Measurements from ENCODE around the gene CYB5A. TPM values are rescaled to one million over a fixed set of nuclear protein-coding genes. Genes with fewer than 3 reads are reported as not detected.

CYB5A gene
- total and polyA plus RNA-seq, 9 of the 15 experiments (the other 6 are each of a cell fraction or from before 2014, with no cell fraction given), result 11.9 to 22.6 (median 14.1) TPM

DNA sequence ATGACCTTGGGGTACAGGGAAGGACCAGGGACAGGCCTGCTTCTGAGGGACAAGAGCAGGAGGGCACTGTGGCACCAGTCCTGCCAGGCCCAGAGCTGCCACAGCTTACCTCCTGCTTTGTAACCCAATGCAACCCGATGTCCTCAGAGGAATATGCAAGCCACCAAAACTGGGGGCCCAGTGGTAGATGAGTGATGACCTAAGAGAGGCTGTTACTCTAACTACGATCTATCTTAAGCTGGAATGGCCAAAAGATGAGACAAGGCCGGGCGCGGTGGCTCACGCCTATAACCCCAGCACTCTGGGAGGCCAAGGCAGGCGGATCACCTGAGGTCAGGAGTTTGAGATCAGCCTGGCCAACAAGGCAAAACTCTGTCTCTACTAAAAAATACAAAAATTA is 12.8 kb downstream of the CYB5A start (continued):
- no peak for TF ChIP-seq PYGO2 (tag; IDR thresholded peaks at IDR 0.05)
- no peak for TF ChIP-seq ZNF445 (CRISPR knock-in tag; IDR thresholded peaks at IDR 0.05; ENCODE audit: low read depth)
- TF ChIP-seq CHCHD3 (CRISPR knock-in tag; IDR thresholded peaks at IDR 0.05), result no peak
- no peak for TF ChIP-seq GATA2 (CRISPR knock-in tag; IDR thresholded peaks at IDR 0.05)
- no peak for TF ChIP-seq KLF13 (tag; IDR thresholded peaks at IDR 0.05; ENCODE audit: borderline replicate concordance, low read depth)
- TF ChIP-seq, protein P1, sequence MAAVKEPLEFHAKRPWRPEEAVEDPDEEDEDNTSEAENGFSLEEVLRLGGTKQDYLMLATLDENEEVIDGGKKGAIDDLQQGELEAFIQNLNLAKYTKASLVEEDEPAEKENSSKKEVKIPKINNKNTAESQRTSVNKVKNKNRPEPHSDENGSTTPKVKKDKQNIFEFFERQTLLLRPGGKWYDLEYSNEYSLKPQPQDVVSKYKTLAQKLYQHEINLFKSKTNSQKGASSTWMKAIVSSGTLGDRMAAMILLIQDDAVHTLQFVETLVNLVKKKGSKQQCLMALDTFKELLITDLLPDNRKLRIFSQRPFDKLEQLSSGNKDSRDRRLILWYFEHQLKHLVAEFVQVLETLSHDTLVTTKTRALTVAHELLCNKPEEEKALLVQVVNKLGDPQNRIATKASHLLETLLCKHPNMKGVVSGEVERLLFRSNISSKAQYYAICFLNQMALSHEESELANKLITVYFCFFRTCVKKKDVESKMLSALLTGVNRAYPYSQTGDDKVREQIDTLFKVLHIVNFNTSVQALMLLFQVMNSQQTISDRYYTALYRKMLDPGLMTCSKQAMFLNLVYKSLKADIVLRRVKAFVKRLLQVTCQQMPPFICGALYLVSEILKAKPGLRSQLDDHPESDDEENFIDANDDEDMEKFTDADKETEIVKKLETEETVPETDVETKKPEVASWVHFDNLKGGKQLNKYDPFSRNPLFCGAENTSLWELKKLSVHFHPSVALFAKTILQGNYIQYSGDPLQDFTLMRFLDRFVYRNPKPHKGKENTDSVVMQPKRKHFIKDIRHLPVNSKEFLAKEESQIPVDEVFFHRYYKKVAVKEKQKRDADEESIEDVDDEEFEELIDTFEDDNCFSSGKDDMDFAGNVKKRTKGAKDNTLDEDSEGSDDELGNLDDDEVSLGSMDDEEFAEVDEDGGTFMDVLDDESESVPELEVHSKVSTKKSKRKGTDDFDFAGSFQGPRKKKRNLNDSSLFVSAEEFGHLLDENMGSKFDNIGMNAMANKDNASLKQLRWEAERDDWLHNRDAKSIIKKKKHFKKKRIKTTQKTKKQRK (IDR thresholded peaks at IDR 0.05; ENCODE audit: borderline replicate concordance, low read depth, low read length), result no peak

DNA sequence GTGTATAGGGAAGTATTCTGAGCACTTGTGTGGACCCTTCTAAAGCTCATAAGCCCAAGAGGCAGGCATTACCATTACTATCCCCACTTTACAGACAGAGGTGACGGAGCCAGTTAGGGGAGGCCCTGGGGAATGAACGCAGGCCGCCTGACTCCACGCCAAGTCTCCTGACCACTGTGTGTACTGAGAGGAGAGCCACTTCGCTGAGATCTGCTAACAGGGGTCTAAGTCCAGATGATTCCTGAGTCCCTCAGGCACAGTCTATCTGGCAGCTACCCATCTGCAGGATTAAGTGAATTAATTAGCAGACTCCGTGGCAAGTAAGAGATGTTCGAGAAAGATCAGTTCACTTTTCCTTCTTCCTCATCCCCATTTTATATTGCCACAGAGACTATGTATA is 13.7 kb downstream of the CYB5A start:
- CTCF ChIA-PET (ENCODE audit: low intra/inter-chr PET ratio), result no interaction called here
- BruUV-seq (replicated peaks), result no TSS peak
- intact Hi-C loops (cut with micrococcal nuclease), result no loop called here
- FAIRE-seq (no peak), DNase-seq (ENCODE audit: extremely low read depth in 1 of 4, low spot score in 3 of 4) (no peak), ATAC-seq (no peak)
- Histone ChIP-seq H3K79me2 (ENCODE audit: control insufficient read depth, insufficient read depth, low read length) (no peaks in the 10 kb centered on the region), H3K27me3 (ENCODE audit: control insufficient read depth in 2 of 2, insufficient read depth in 2 of 2, low read length in 2 of 2) (no peaks in the 10 kb centered on the region), H3K9ac (ENCODE audit: insufficient read depth in 1 of 2, low read depth in 2 of 2, low read length in 2 of 2) (no peak overlapping the region), H3K9me1 (ENCODE audit: control insufficient read depth, insufficient read depth, low read length) (no peaks in the 10 kb centered on the region), H3K36me3 (ENCODE audit: control insufficient read depth, insufficient read depth, low read length) (no peaks in the 10 kb centered on the region), H3K27ac (ENCODE audit: extremely low read depth, low read depth, low read length) (no peak overlapping the region), H3K4me3 (no peak overlapping the region), H3K4me2 (ENCODE audit: insufficient read depth, low read length) (no peak overlapping the region), H3K4me1 (replicated peaks in 1 of 2; ENCODE audit: control insufficient read depth in 2 of 2, insufficient read depth in 2 of 2, low read length in 2 of 2) (no peaks in the 10 kb centered on the region; a peak in 1 of 5 replicates), H2AFZ (ENCODE audit: low read depth, low read length) (no peak overlapping the region), H3K9me3 (replicated peaks; ENCODE audit: control insufficient read depth, insufficient read depth, low read depth, low read length) (no peaks in the 10 kb centered on the region), H4K20me1 (replicated peaks; ENCODE audit: control insufficient read depth, insufficient read depth, low read length) (no peaks in the 10 kb centered on the region)
- in situ Hi-C loops (cut with MboI), result no loop called here
- 32% methylated on average over 4 of the region's 7 CpGs for WGBS (ENCODE audit: insufficient coverage, low coverage, missing lambda C conversion rate)
- TF ChIP-seq PHF20 (IDR thresholded peaks at IDR 0.05; ENCODE audit: partially characterized antibody) (no peak), ZFP30 (CRISPR knock-in tag; IDR thresholded peaks at IDR 0.05; ENCODE audit: borderline replicate concordance) (no peak), MAFF (IDR thresholded peaks at IDR 0.05; ENCODE audit: low read length) (no peak), ETV6 (IDR thresholded peaks at IDR 0.05; ENCODE audit: borderline replicate concordance in 1 of 2, low read depth in 2 of 2, low read length in 1 of 2) (no peak), ETV6 (CRISPR knock-in tag; IDR thresholded peaks at IDR 0.05; ENCODE audit: borderline replicate concordance) (no peak), ZNF431 (CRISPR knock-in tag; IDR thresholded peaks at IDR 0.05) (no peak), CBX2 (IDR thresholded peaks at IDR 0.05; ENCODE audit: insufficient read depth, low read length, poor library complexity, severe bottlenecking) (no peak), NFE2 (IDR thresholded peaks at IDR 0.05; ENCODE audit: low read depth) (no peak), RHOXF2B (CRISPR knock-in tag; conservative IDR thresholded peaks at IDR 0.05) (no peak), PRMT5 (CRISPR knock-in tag; IDR thresholded peaks at IDR 0.05) (no peak), ZFP1 (CRISPR knock-in tag; IDR thresholded peaks at IDR 0.05) (no peak), RFX5 (IDR thresholded peaks at IDR 0.05; ENCODE audit: low read depth, low read length) (no peak), KAT8 (IDR thresholded peaks at IDR 0.05; ENCODE audit: low read depth) (no peak), ZBTB17 (CRISPR knock-in tag; IDR thresholded peaks at IDR 0.05) (no peak), TAF15 (IDR thresholded peaks at IDR 0.05; ENCODE audit: low read depth, low read length) (no peak), ZNF436 (CRISPR knock-in tag; IDR thresholded peaks at IDR 0.05) (no peak)
- POLR2A ChIA-PET, result interaction anchor here (0.6 kb wide), 1 partner anchor 15 kb away, joined by 4 read pairs; no protein-coding TSS in a partner anchor
